Neural progenitor cell (in vitro differentiated cells): Measurements from ENCODE around the gene RADIL.

ENCODE experiments used
- CTCF ChIP-seq: fragments of 200-600 bp; sonication (generic); IDR thresholded peaks from 2 replicates; pipeline ENCODE4 v1.5.1; 2017; ENCODE audit warnings: antibody characterized with exemption, mild to moderate bottlenecking
- EZH2phosphoT487 ChIP-seq: fragments of 200-600 bp; sonication (generic); IDR thresholded peaks from 2 replicates; pipeline ENCODE4 v1.6.1; 2017; ENCODE audit warnings: antibody characterized with exemption

- TF ChIP-seq CTCF (no peak), EZH2phosphoT487 (no peak)
Measured at GRCh38 chr7:4808026-4808425, 75.5 kb downstream of the RADIL start.
